Measurements from ENCODE around the gene ZNRF2.

- TF ChIP-seq ELF1 (IDR thresholded peaks at IDR 0.05), result no peak
- no peak for TF ChIP-seq CTCF (IDR thresholded peaks at IDR 0.05)
- TF ChIP-seq RAD21 (IDR thresholded peaks at IDR 0.05; ENCODE audit: low read length), result no peak
- no peak for TF ChIP-seq SMC3 (IDR thresholded peaks at IDR 0.05; ENCODE audit: low read depth, low read length)
- TF ChIP-seq EZH2phosphoT487 (IDR thresholded peaks at IDR 0.05; ENCODE audit: borderline replicate concordance, low read depth), result no peak
Measured at GRCh38 chr7:30379131-30379530, 94.7 kb downstream of the ZNRF2 start.
